CD4-positive, alpha-beta T cell treated with Interleukin-12 subunit alpha and Interleukin-12 subunit beta, for 1 hour (primary cell): Measurements from ENCODE around the gene TGIF2.
A peak's percentile ranks its signal among the peaks of the same experiment; 100 is the strongest.

ENCODE experiments used
- DNase-seq: peaks from one replicate; pipeline ENCODE4 v3.0.0-alpha.2; 2020

TGIF2 gene

DNA sequence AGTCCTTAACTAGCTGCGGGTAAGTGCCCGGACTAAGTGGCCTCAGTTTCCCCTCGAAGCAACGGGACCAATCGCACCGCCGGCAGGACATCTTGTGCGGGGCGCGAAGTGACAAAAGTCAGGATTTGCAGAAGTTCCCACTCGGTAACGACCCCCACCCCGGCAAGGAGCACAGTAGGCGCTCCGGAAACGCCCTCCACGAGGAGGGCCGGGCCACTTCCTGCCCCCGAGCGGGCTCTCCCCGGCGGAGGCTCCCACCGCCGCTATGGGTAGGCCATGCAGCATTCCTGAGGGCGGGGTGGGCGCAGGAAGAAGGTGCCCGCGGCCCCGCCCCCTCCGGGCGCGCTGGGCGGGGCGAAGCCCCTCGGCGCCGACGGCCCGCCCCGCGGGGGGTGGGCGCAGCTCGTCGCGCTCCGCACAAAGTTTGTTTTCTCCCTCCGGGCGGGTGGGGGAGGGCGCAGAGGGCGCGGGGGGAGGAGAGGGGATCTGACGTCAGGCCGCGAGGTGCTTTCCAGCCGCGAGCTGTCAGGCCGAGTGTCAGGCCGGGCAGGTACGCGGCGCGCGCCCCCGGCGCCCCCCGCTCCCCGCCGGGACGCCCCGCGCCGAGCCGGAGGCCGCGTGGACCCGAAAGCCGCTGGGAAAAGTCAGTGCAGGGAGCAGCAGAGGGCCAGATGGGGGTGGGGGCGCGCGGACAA is at the start of gene TGIF2:
Gene TGIF2, plus strand, starts transcription at position 495 of the 695 bp plus-strand sequence. CDS start 5,178 bp downstream, outside the sequence.
- peak; percentile 94 for DNase-seq

DNA sequence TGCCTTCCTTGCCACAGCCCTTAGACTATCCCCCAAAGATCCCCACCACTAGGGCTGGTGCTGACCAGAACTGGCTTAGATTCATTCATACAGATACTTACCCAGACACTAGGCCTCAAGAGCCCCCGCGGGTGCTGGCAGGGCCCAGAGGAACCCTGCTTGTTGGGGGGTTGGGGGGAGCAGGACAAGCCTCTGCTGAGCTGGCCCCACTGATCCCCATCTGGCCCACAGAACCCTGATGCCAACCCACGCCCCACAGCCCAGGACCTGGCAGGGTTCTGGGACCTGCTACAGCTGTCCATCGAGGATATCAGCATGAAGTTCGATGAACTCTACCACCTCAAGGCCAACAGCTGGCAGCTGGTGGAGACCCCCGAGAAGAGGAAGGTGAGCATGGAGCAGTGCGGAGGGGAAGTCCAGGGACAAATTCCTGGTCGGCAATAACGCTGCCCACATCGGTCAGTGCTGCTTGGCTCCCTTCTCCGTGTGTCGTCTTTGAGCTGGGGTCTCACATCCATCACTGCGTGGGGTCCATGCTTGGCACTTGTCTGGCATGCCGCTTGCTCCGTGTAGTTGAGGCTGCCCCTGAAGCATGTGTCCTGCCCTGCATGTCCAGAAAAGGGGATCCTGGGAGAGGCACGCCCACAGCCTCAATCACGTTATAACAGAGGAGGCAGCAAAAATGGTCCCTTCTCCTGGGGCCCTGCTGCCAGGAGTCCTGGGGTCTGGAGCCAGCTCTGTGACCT is 47.6 kb upstream of the TGIF2 start:
- DNase-seq: no peak

DNA sequence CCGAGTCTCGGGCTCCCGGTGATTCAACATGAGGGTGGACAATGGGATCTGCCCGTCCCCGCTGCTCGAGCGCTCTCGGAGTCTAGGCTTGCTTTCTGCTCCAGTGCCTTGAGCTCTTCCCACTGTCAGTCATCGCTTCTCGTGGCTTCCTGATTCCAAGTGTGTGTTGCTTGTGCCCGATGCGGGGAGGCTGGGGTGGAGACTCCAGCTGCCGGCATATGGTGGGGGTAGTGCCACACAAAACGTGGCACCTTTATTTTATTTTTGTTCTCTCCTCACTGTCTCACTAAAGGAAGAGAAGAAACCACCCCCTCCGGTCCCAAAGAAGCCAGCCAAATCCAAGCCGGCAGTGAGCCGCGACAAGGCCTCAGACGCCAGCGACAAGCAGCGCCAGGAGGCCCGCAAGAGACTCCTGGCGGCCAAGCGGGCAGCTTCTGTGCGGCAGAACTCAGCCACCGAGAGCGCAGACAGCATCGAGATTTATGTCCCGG is 46.8 kb upstream of the TGIF2 start:
- no peak for DNase-seq

DNA sequence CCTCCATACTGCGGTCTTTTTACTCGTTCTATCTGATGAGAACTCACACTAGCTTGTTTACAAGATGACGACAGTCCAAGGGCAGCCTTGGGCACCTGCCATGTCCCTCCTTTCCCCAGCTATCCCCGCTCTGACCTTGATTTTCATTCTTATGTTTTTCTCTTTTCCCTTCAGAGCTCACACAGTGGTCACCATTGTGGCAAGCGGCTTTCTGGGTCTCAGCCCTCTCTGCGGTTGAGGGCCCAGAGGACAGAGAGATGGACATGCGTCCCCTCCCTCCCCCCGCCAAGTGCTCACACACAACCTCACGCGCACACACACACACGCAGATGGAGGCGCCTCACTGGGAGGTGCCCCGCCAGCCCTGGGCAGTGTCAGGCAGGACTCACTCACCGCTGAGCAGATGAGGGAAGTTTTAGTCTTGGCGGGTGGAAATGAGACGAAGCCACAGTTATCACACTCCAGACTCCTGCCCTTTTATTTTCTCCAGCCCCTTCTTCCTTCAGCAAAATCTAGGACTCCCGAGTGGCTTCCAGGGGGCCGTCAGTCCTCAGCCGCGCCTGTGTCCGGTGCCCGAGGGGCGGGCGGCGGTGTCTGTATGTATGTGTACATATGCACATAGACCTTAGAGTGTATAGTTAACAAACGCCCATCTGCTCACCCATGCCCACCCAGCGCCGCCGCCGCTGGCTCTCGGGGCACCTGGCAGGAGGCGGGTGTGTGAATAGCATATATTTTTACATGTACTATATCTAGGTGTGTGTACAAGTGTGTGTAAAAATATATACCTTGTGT is 45.9 kb upstream of the TGIF2 start:
- DNase-seq: no peak

DNA sequence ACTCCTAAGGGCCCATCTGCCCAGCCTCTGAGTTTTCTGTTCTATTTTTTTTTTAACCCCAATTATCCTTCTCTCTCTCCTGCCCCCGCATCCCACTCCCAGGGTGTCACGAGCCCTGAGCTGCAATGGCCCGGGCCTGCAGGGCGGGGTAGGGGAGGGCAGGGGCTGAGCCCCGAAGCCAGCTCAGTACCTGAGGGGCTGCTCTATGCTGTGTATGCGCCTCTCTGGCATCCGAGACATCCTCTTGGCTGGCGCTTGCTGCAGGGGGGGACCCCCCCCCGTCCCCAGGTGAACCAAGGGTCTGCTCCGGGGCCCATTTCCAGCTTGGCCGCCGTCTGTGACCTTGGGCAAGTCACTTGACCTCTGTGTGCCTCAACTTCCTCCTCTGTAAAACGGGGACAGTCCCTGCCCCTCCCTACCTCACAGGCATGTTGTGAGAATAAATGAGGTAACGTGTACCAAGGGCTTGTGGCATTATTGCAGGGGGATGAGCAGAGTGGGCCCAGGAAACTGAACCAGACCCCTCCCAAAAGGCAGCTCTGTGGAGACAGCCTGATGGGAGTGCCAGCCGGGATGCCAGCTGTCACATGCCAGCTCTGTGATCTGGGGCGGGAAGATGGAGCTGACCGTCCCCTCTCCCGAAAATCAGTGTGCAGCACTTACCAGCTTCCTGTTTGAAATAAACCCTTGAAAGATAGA is 45.1 kb upstream of the TGIF2 start:
- DNase-seq: no peak

- DNase-seq: no peak
Observed at GRCh38 chr20:36528875-36529417, 44.5 kb upstream of the TGIF2 start.

DNA sequence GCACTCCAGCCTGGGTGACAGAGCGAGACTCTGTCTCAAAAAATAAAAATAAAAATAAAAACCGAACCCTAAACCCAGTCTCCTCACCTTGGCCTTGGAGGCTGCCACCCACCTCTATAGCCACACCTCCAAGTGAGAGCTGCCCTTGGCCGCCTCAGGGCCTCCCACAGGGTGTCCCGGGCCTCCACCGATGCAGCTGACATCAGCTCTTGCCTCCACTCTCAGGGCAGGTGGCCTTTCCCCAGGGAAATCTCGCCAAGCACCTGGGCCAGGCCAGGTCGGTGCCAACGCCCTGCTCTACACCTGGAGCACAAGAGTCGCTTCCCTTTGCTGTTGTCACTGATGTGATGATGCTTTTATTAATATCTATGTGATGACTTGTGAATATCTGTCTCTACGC is 41.0 kb upstream of the TGIF2 start:
- DNase-seq: no peak

GRCh38 chr20:36532822-36533221 is 40.6 kb upstream of the TGIF2 start:
- DNase-seq: no peak

GRCh38 chr20:36538026-36538722 is 35.2 kb upstream of the TGIF2 start:
- DNase-seq: no peak

GRCh38 chr20:36540551-36541211 is 32.7 kb upstream of the TGIF2 start:
- DNase-seq: no peak

DNA sequence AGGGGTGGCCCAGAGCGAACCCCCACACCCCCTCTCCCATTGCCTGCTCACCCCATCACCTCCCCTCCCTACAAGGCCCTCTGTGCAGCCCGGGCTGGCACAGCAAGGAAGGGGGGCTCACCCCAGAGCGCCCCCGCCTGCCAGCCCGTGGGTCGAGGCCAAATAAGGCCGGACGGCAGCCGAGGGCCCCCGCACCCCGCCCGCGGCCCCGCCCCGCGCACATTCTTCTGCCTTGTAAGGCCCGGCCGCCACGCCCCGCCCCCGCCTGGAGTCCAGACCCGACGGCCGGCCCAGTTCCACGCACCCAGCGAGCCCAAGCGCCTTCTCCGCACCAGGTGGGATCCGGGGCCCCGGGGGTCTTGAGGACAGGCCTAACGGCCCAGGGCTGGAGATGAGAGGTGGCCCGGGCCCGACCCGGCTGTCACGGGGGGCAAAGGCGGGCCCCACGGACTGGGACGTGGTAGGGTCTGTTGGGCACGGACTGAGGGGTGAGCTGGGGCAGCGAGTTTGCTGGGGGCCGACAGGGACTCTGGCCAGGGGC is 32.1 kb upstream of the TGIF2 start, which contains the start of gene MYL9:
Gene MYL9, plus strand, starts transcription at position 293 of the 541 bp plus-strand sequence. CDS start 3,366 bp downstream, outside the sequence.
- no peak for DNase-seq

DNA sequence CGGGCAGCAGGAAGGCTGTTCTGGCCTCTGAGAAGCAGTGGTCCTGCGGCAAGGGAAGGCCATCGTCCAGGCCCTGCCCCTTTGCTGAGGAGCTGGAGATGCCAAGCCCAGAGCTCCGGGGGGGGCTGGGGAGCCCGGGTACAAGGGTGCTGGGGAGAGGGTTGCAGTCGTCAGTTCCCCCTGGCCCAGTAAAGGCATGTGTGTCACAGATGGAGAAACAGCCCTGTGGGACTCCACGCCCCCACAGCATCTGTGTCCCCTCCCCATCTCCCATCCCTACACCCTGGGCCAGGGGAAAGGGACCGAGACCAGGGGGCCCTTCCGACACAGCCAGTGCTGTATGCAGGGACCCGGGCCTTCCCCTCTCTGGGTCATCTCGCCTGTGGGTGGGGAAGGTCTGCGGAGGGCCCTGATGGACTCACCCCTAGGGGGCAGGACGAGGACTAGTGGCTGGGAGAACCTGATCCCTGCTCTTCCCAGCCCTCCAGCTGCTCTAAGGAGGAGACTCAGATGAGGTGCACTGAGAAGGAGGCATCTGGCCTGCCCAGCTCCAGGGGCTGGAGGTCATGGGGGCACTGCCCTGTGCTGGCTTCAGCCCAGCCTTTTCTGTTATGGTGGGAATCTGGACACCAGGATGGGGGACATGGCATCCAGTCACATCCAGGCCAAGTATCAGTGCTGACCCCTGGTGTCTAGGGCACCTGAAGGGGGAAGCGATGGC is 31.5 kb upstream of the TGIF2 start:
- no peak for DNase-seq

DNA sequence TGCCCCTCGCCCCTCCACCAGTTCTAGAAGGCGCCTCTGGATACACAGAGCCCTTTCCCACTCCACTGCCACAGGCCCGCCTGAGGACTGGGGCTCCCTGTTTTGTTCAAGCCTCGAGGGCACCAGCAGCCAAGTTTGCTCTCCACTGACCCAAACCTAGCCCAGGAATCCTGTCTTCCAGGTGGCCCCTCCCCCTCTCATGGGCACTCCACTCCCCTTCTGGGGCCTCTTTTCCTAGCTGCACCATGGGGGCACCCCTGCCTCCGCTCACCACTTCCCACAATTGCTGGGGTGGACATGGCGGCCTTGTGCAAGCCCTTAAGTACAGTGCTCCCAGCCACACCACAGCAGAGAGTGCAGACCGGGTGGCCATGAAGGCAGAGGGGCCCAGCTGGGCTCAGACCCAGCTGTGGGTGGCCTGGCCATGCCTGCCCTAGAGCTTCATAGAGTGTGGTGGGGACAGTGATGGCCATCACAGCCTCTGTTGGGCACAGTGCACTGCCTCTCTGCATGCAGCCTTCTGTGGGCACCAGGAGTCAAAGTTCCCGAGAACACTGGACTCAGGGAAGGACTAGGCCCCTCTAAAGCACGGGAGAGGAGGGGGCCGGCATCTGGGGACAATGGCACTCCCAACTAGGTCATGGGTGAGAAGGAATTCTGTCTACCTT is 30.7 kb upstream of the TGIF2 start:
- DNase-seq: no peak

GRCh38 chr20:36543184-36544133 is 29.9 kb upstream of the TGIF2 start:
- no peak for DNase-seq

- no peak for DNase-seq
Observed at GRCh38 chr20:36544134-36545018, 29.0 kb upstream of the TGIF2 start.

GRCh38 chr20:36546111-36546736 is 27.2 kb upstream of the TGIF2 start:
- no peak for DNase-seq
